Measurements from ENCODE around the gene NDUFB11.

DNA sequence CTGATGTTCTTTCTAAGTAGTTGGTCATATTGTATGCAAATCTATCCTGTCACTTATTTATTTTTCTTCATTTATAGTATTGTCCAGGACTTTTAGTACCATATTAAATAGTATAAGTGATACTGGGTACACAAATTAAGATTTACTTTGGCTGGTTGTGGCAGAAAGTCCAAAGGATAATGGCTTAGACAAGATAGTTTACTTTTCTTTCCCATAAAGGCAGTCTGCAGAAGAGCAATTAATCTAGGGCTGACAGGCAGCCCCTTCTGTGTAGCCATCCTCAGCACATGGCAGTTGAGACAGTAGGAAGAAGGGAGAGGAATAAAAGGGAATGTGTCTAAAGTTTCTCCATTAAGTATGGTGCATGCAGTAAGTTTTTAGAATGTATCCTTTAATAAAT lies 6.9 kb upstream of the NDUFB11 start:
- TF ChIP-seq POLR2A (IDR thresholded peaks at IDR 0.05) (no peak), CTCF (IDR thresholded peaks at IDR 0.05) (no peak)

All from lower leg skin (tissue), 3 donors.